ENCODE measurements around the gene THAP8.
A peak's percentile ranks its signal among the peaks of the same experiment; 100 is the strongest.

The THAP8 gene

GRCh38 chr19:36092566-36092965 is 38.5 kb upstream of the THAP8 start:
- H3K4me3 ChIP-seq (ENCODE audit: low read depth, low read length): no peak overlapping the region
- H3K14ac ChIP-seq (ENCODE audit: low read length): no peak overlapping the region
- no peak overlapping the region for H2AK5ac ChIP-seq (ENCODE audit: low read length)
- no peaks in the 10 kb centered on the region for H3K79me2 ChIP-seq (ENCODE audit: control insufficient read depth, insufficient read depth, low read length, poor library complexity)
- no peak overlapping the region for H3K27ac ChIP-seq (ENCODE audit: low read depth, low read length)
- H2BK5ac ChIP-seq (ENCODE audit: low read depth, low read length, poor library complexity): no peak overlapping the region
- no peaks in the 10 kb centered on the region for H3K27me3 ChIP-seq (ENCODE audit: insufficient read depth, low read length)
- no peak overlapping the region for H3K4ac ChIP-seq (ENCODE audit: low read depth, low read length)
- H2AFZ ChIP-seq (ENCODE audit: insufficient read depth, low read length, poor library complexity): no peak overlapping the region
- H3K9ac ChIP-seq (ENCODE audit: low read length): no peak overlapping the region
- H3K36me3 ChIP-seq (ENCODE audit: control insufficient read depth in 1 of 2, insufficient read depth in 2 of 2, low read length in 2 of 2): peaks cover 54 to 65% of the 10 kb centered on the region in 2 experiments
- no peak overlapping the region for H3K18ac ChIP-seq (ENCODE audit: low read length)
- WGBS (ENCODE audit: extremely low coverage, insufficient coverage, insufficient read length): no CpG with 5 or more reads among the region's 7 CpGs
- DNase-seq: no peak
- H3K79me1 ChIP-seq (ENCODE audit: low read length): no peaks in the 10 kb centered on the region
- H2BK120ac ChIP-seq (ENCODE audit: insufficient read depth, low read length, poor library complexity): no peak overlapping the region
- H3K9me3 ChIP-seq (ENCODE audit: insufficient read depth, low read depth, low read length): peaks cover 3% of the 10 kb centered on the region
- H3K23ac ChIP-seq (ENCODE audit: low read length): no peak overlapping the region
- H3K4me1 ChIP-seq (ENCODE audit: control insufficient read depth in 1 of 2, insufficient read depth in 2 of 2, low read length in 2 of 2): no peaks in the 10 kb centered on the region
- H4K8ac ChIP-seq (ENCODE audit: low read depth, low read length): no peak overlapping the region
- H3K4me2 ChIP-seq (ENCODE audit: low read length): no peak overlapping the region
- H4K91ac ChIP-seq (ENCODE audit: low read depth, low read length): no peak overlapping the region
- no peak overlapping the region for H4K12ac ChIP-seq (ENCODE audit: low read depth, low read length)
- no peak overlapping the region for H2BK12ac ChIP-seq (ENCODE audit: low read length)

GRCh38 chr19:36090910-36091695 is 37.0 kb upstream of the THAP8 start:
- Histone ChIP-seq H3K4me1 (ENCODE audit: control insufficient read depth in 1 of 2, insufficient read depth in 2 of 2, low read length in 2 of 2) (no peaks in the 10 kb centered on the region), H2AK5ac (ENCODE audit: low read length) (no peak overlapping the region), H3K9ac (ENCODE audit: low read length) (no peak overlapping the region), H3K79me2 (ENCODE audit: control insufficient read depth, insufficient read depth, low read length, poor library complexity) (no peaks in the 10 kb centered on the region), H2BK5ac (ENCODE audit: low read depth, low read length, poor library complexity) (no peak overlapping the region), H3K4me2 (ENCODE audit: low read length) (no peak overlapping the region), H3K9me3 (ENCODE audit: insufficient read depth, low read depth, low read length) (peaks cover 3% of the 10 kb centered on the region), H3K4ac (ENCODE audit: low read depth, low read length) (no peak overlapping the region), H2BK12ac (ENCODE audit: low read length) (no peak overlapping the region), H4K91ac (ENCODE audit: low read depth, low read length) (no peak overlapping the region), H4K12ac (ENCODE audit: low read depth, low read length) (no peak overlapping the region), H2AFZ (ENCODE audit: insufficient read depth, low read length, poor library complexity) (no peak overlapping the region), H3K79me1 (ENCODE audit: low read length) (no peaks in the 10 kb centered on the region), H2BK120ac (ENCODE audit: insufficient read depth, low read length, poor library complexity) (no peak overlapping the region), H3K4me3 (ENCODE audit: low read depth, low read length) (no peak overlapping the region), H3K36me3 (ENCODE audit: control insufficient read depth in 1 of 2, insufficient read depth in 2 of 2, low read length in 2 of 2) (peaks cover 60 to 66% of the 10 kb centered on the region in 2 experiments), H3K27ac (ENCODE audit: low read depth, low read length) (no peak overlapping the region), H3K18ac (ENCODE audit: low read length) (no peak overlapping the region), H3K23ac (ENCODE audit: low read length) (no peak overlapping the region), H3K27me3 (ENCODE audit: insufficient read depth, low read length) (no peaks in the 10 kb centered on the region), H3K14ac (ENCODE audit: low read length) (no peak overlapping the region), H4K8ac (ENCODE audit: low read depth, low read length) (no peak overlapping the region)
- DNase-seq: peak; percentile 46 to 69
- no CpG with 5 or more reads among the region's 13 CpGs for whole genome bisulfite sequencing (ENCODE audit: extremely low coverage, insufficient coverage, insufficient read length)

GRCh38 chr19:36089847-36090246 is 35.8 kb upstream of the THAP8 start:
- no CpG with 5 or more reads among the region's 5 CpGs for WGBS (ENCODE audit: extremely low coverage, insufficient coverage, insufficient read length)
- no peaks in the 10 kb centered on the region for H3K79me1 ChIP-seq (ENCODE audit: low read length)

GRCh38 chr19:36086326-36086725 is 32.2 kb upstream of the THAP8 start:
- Histone ChIP-seq H3K36me3 (ENCODE audit: control insufficient read depth in 1 of 2, insufficient read depth in 2 of 2, low read length in 2 of 2) (peaks cover 67 to 75% of the 10 kb centered on the region in 2 experiments), H4K91ac (ENCODE audit: low read depth, low read length) (no peak overlapping the region), H3K79me2 (ENCODE audit: control insufficient read depth, insufficient read depth, low read length, poor library complexity) (no peaks in the 10 kb centered on the region), H4K12ac (ENCODE audit: low read depth, low read length) (no peak overlapping the region), H3K23ac (ENCODE audit: low read length) (no peak overlapping the region), H3K9me3 (ENCODE audit: insufficient read depth, low read depth, low read length) (peaks cover 3% of the 10 kb centered on the region), H3K14ac (ENCODE audit: low read length) (no peak overlapping the region), H4K8ac (ENCODE audit: low read depth, low read length) (no peak overlapping the region), H3K27me3 (ENCODE audit: insufficient read depth, low read length) (no peaks in the 10 kb centered on the region), H3K4me3 (ENCODE audit: low read depth, low read length) (no peak overlapping the region), H2BK12ac (ENCODE audit: low read length) (no peak overlapping the region), H3K27ac (ENCODE audit: low read depth, low read length) (no peak overlapping the region), H2AK5ac (ENCODE audit: low read length) (no peak overlapping the region), H2BK120ac (ENCODE audit: insufficient read depth, low read length, poor library complexity) (no peak overlapping the region), H3K4ac (ENCODE audit: low read depth, low read length) (no peak overlapping the region), H3K4me2 (ENCODE audit: low read length) (no peak overlapping the region), H3K4me1 (ENCODE audit: control insufficient read depth in 1 of 2, insufficient read depth in 2 of 2, low read length in 2 of 2) (no peaks in the 10 kb centered on the region), H3K9ac (ENCODE audit: low read length) (no peak overlapping the region), H3K18ac (ENCODE audit: low read length) (no peak overlapping the region), H2BK5ac (ENCODE audit: low read depth, low read length, poor library complexity) (no peak overlapping the region), H3K79me1 (ENCODE audit: low read length) (no peaks in the 10 kb centered on the region), H2AFZ (ENCODE audit: insufficient read depth, low read length, poor library complexity) (no peak overlapping the region)
- no CpG with 5 or more reads among the region's 9 CpGs for WGBS (ENCODE audit: extremely low coverage, insufficient coverage, insufficient read length)
- DNase-seq: no peak

More at GRCh38 chr19:36089847-36090246, 35.8 kb upstream of the THAP8 start:
- no peaks in the 10 kb centered on the region for H3K27me3 ChIP-seq (ENCODE audit: insufficient read depth, low read length)
- H3K23ac ChIP-seq (ENCODE audit: low read length): no peak overlapping the region
- peaks cover 60 to 66% of the 10 kb centered on the region in 2 experiments for H3K36me3 ChIP-seq (ENCODE audit: control insufficient read depth in 1 of 2, insufficient read depth in 2 of 2, low read length in 2 of 2)
- no peak overlapping the region for H4K8ac ChIP-seq (ENCODE audit: low read depth, low read length)
- H4K91ac ChIP-seq (ENCODE audit: low read depth, low read length): no peak overlapping the region
- DNase-seq: peak; percentile 16 to 43
- no peak overlapping the region for H3K4me3 ChIP-seq (ENCODE audit: low read depth, low read length)
- H3K9me3 ChIP-seq (ENCODE audit: insufficient read depth, low read depth, low read length): peaks cover 3% of the 10 kb centered on the region
- H3K4ac ChIP-seq (ENCODE audit: low read depth, low read length): no peak overlapping the region
- H2BK120ac ChIP-seq (ENCODE audit: insufficient read depth, low read length, poor library complexity): no peak overlapping the region
- H3K27ac ChIP-seq (ENCODE audit: low read depth, low read length): no peak overlapping the region
- no peak overlapping the region for H3K4me2 ChIP-seq (ENCODE audit: low read length)
- no peak overlapping the region for H3K18ac ChIP-seq (ENCODE audit: low read length)
- no peak overlapping the region for H2AFZ ChIP-seq (ENCODE audit: insufficient read depth, low read length, poor library complexity)
- H3K4me1 ChIP-seq (ENCODE audit: control insufficient read depth in 1 of 2, insufficient read depth in 2 of 2, low read length in 2 of 2): no peaks in the 10 kb centered on the region
- no peak overlapping the region for H3K9ac ChIP-seq (ENCODE audit: low read length)
- no peak overlapping the region for H2BK5ac ChIP-seq (ENCODE audit: low read depth, low read length, poor library complexity)
- no peaks in the 10 kb centered on the region for H3K79me2 ChIP-seq (ENCODE audit: control insufficient read depth, insufficient read depth, low read length, poor library complexity)
- no peak overlapping the region for H4K12ac ChIP-seq (ENCODE audit: low read depth, low read length)
- H2BK12ac ChIP-seq (ENCODE audit: low read length): no peak overlapping the region
- H2AK5ac ChIP-seq (ENCODE audit: low read length): no peak overlapping the region
- H3K14ac ChIP-seq (ENCODE audit: low read length): no peak overlapping the region

All from trophoblast cell (in vitro differentiated cells and primary cell).